ENCODE results near the gene DRAXIN. TPM values are rescaled to one million over a fixed set of nuclear protein-coding genes. Genes with fewer than 3 reads are reported as not detected.

Gene DRAXIN
- total RNA-seq, 2 donors from 2014 or later: 0.35 TPM; not detected in 1

DNA sequence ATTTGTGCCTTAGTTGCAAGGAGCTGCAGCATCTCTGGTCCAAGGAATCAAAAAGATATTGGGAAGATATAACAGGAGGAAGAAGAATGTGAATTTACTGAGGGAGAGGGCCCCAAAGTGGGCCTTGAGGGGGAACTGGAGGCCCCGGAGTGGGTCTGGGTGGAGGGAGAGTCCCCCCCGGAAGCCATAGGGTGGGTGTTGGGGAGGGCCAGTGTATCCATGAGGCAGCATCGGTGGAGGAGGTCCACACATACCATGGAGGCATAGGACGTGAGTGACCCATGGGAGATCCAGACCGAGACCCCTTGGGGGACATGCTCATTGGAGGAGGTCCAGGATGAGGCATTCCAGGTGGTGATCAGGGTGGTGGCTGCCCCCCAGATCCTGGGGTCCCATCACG is 69.8 kb downstream of the DRAXIN start:
- no peak for ATAC-seq (ENCODE audit: insufficient number of reproducible peaks, low FRiP score, low read depth)
- Histone ChIP-seq H3K9me3 (no peaks in the 10 kb centered on the region), H3K27ac (no peak overlapping the region), H3K36me3 (no peaks in the 10 kb centered on the region), H3K4me3 (no peak overlapping the region), H3K27me3 (replicated peaks; ENCODE audit: insufficient read depth) (no peaks in the 10 kb centered on the region), H3K4me1 (ENCODE audit: control insufficient read depth in 1 of 2, low read depth in 2 of 2) (peaks cover 0 to 2% of the 10 kb centered on the region in 2 donors)
- TF ChIP-seq, protein P1, sequence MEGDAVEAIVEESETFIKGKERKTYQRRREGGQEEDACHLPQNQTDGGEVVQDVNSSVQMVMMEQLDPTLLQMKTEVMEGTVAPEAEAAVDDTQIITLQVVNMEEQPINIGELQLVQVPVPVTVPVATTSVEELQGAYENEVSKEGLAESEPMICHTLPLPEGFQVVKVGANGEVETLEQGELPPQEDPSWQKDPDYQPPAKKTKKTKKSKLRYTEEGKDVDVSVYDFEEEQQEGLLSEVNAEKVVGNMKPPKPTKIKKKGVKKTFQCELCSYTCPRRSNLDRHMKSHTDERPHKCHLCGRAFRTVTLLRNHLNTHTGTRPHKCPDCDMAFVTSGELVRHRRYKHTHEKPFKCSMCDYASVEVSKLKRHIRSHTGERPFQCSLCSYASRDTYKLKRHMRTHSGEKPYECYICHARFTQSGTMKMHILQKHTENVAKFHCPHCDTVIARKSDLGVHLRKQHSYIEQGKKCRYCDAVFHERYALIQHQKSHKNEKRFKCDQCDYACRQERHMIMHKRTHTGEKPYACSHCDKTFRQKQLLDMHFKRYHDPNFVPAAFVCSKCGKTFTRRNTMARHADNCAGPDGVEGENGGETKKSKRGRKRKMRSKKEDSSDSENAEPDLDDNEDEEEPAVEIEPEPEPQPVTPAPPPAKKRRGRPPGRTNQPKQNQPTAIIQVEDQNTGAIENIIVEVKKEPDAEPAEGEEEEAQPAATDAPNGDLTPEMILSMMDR (IDR thresholded peaks at IDR 0.05): no peak
- no peak for DNase-seq (ENCODE audit: low spot score)

DNA sequence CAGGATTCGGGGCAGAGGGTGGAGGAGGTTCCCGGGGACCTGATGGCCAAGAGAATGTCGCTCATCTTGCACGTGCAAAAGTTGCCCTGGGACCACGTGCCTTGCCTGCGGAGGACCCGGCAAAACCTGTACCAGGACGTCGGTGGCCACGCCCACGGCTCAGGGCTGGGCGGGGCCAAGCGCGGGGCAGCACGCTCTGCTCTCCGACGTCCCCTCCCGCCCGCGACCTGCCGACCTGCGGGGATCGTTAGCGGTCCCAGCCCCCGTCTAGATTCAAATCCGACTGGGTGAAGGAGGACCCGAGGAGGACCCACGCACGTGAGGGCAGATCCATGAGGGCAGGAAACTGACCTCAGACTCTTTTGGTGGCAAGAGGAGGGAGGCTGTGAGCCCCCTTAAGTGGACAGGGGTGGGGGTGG is 70.5 kb downstream of the DRAXIN start, which contains the start of gene C1orf167:
C1orf167 (plus strand) TSS at position 206 of the 419 bp plus-strand sequence. CDS start 2,208 bp downstream, outside the sequence.
- Histone ChIP-seq H3K9me3 (no peaks in the 10 kb centered on the region), H3K36me3 (no peaks in the 10 kb centered on the region), H3K4me1 (ENCODE audit: control insufficient read depth in 1 of 2, low read depth in 2 of 2) (peaks cover 0 to 2% of the 10 kb centered on the region in 2 donors), H3K27ac (no peak within 1 kb of the TSS), H3K4me3 (peak within 1 kb of the TSS; percentile 25), H3K27me3 (replicated peaks; ENCODE audit: insufficient read depth) (no peaks in the 10 kb centered on the region)
- ATAC-seq (ENCODE audit: insufficient number of reproducible peaks, low FRiP score, low read depth) (no peak), DNase-seq (ENCODE audit: low spot score) (no peak)
- TF ChIP-seq, protein P1 (IDR thresholded peaks at IDR 0.05): no peak

DNA sequence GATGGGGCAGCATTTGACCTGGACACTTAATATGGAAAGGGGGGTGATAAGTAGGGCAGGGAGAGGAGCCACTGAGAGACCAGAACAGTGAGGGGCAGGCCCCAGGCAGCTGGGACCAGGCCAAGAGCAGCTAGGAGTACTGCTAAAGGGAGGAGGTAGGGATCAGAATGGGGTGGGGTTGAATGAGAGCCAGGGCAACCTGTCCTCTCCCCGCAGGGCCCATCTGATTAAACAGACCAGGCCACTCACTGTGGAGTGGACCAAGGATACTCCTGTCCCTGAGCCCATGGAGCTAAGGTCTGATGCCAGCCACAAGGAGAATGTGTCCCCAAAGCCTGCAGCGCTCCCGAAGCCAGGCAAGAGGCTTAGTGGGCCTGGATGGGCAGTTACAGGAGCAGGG is 72.6 kb downstream of the DRAXIN start:
- Histone ChIP-seq H3K9me3 (no peaks in the 10 kb centered on the region), H3K4me1 (ENCODE audit: control insufficient read depth in 1 of 2, low read depth in 2 of 2) (peaks cover 0 to 2% of the 10 kb centered on the region in 2 donors), H3K27me3 (replicated peaks; ENCODE audit: insufficient read depth) (no peaks in the 10 kb centered on the region), H3K36me3 (no peaks in the 10 kb centered on the region), H3K4me3 (no peak overlapping the region), H3K27ac (no peak overlapping the region)
- ATAC-seq (ENCODE audit: insufficient number of reproducible peaks, low FRiP score, low read depth) (no peak), DNase-seq (ENCODE audit: low spot score) (no peak)
- TF ChIP-seq, protein P1 (IDR thresholded peaks at IDR 0.05): no peak

DNA sequence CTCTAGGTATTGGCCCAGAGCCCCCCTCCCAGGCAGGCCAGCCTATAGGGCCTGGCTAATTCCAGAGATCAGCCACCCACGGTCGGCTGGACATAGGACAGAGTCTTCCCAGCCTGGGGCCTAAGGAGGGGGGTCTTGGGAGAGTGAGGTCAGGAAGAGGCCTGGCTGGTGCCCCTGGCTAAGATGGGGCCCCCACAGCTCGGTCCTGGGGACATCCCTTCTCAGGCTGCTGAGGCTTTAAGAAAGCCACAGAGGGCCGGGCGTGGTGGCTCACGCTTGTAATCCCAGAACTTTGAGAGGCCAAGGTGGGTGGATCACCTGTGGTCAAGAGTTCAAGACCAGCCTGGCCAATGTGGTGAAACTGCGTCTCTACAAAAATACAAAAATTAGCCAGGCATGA is 73.0 kb downstream of the DRAXIN start:
- Histone ChIP-seq H3K4me1 (ENCODE audit: control insufficient read depth in 1 of 2, low read depth in 2 of 2) (peaks cover 0 to 2% of the 10 kb centered on the region in 2 donors), H3K27ac (no peak overlapping the region), H3K27me3 (replicated peaks; ENCODE audit: insufficient read depth) (no peaks in the 10 kb centered on the region), H3K9me3 (no peaks in the 10 kb centered on the region), H3K36me3 (no peaks in the 10 kb centered on the region), H3K4me3 (no peak overlapping the region)
- ATAC-seq (ENCODE audit: insufficient number of reproducible peaks, low FRiP score, low read depth) (no peak), DNase-seq (ENCODE audit: low spot score) (no peak)
- TF ChIP-seq, protein P1 (IDR thresholded peaks at IDR 0.05): no peak

DNA sequence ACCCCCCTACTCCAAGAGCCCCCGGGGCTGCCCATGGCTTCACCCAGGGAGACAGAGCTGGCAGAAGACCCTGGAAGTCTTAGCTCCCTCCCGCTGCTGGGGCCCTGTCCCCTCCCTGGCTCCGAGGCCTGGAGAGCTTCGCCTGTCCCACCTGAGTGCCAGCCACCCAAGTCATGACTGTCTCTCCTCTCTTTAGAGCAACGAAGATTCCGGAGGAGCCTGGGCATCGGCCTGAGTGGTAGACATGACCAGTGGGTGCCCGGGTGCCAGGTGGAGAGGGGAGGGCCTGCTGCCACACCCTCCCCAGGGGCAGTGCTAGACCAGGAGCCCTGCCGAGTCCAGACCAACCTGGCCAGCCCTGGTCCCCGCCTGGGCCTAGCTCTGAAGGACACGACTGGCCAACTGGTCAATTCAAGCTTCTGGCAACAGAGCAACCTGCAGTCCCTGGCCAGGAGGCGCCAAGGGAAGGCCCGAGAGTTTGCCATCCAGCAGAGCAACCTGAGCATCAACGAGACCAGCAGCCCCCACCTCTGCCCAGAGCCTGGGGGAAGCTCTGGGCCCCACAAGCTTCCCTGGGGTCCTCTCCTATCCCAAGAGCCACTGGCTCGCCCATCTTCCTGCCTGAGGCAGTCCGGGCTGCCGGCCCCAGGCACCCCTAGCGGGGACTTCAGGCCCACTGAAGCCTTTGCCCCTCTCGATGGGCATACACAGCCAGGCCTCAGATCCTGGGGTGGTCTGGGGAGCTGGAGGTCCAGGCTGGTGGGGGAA is 74.3 kb downstream of the DRAXIN start:
- TF ChIP-seq, protein P1 (IDR thresholded peaks at IDR 0.05): no peak
- H3K27ac ChIP-seq: no peak overlapping the region
- ATAC-seq (ENCODE audit: insufficient number of reproducible peaks, low FRiP score, low read depth): no peak
- peaks cover 0 to 2% of the 10 kb centered on the region in 2 donors for H3K4me1 ChIP-seq (ENCODE audit: control insufficient read depth in 1 of 2, low read depth in 2 of 2)
- H3K4me3 ChIP-seq: no peak overlapping the region
- no peak for DNase-seq (ENCODE audit: low spot score)
- no peaks in the 10 kb centered on the region for H3K9me3 ChIP-seq
- H3K27me3 ChIP-seq (replicated peaks; ENCODE audit: insufficient read depth): no peaks in the 10 kb centered on the region
- H3K36me3 ChIP-seq: no peaks in the 10 kb centered on the region

All from thoracic aorta (tissue), 2 donors.